ENCODE results near the gene TMPRSS15.

Gene TMPRSS15

GRCh38 chr21:18235545-18235944 is 168.0 kb downstream of the TMPRSS15 start:
- DNase-seq: no peak

- DNase-seq: no peak
These were observed 175.4 kb downstream of the TMPRSS15 start for GRCh38 chr21:18228060-18228739.

- DNase-seq: no peak
These were observed 181.2 kb downstream of the TMPRSS15 start for GRCh38 chr21:18222346-18222745.

GRCh38 chr21:18220498-18220897 is 183.1 kb downstream of the TMPRSS15 start:
- no peak for DNase-seq
